ENCODE data around the gene TSC22D1.
"Not testable (repeated sequence)": the region's sequence is repeated elsewhere in the genome, so short reads cannot be mapped to it uniquely, and the experiment has no call there.

TSC22D1 gene

GRCh38 chr13:44509853-44510252 is 66.3 kb downstream of the TSC22D1 start:
- H3K9ac ChIP-seq (ENCODE audit: low read length); H3K79me1 ChIP-seq (ENCODE audit: low read length); H2BK12ac ChIP-seq (ENCODE audit: low read length); H3K27ac ChIP-seq (ENCODE audit: low read depth, low read length); H2AFZ ChIP-seq (ENCODE audit: insufficient read depth, low read length, poor library complexity); H3K36me3 ChIP-seq (ENCODE audit: control insufficient read depth in 1 of 2, insufficient read depth in 2 of 2, low read length in 2 of 2); H3K9me3 ChIP-seq (ENCODE audit: insufficient read depth, low read depth, low read length); H2BK120ac ChIP-seq (ENCODE audit: insufficient read depth, low read length, poor library complexity); H3K4me3 ChIP-seq (ENCODE audit: low read depth, low read length); H3K23ac ChIP-seq (ENCODE audit: low read length); H3K14ac ChIP-seq (ENCODE audit: low read length); H2BK5ac ChIP-seq (ENCODE audit: low read depth, low read length, poor library complexity); DNase-seq; H2AK5ac ChIP-seq (ENCODE audit: low read length); H3K27me3 ChIP-seq (ENCODE audit: insufficient read depth, low read length); H4K12ac ChIP-seq (ENCODE audit: low read depth, low read length); H4K8ac ChIP-seq (ENCODE audit: low read depth, low read length); H3K4me1 ChIP-seq (ENCODE audit: control insufficient read depth in 1 of 2, insufficient read depth in 2 of 2, low read length in 2 of 2); H3K18ac ChIP-seq (ENCODE audit: low read length); H3K4ac ChIP-seq (ENCODE audit: low read depth, low read length); H4K91ac ChIP-seq (ENCODE audit: low read depth, low read length); H3K79me2 ChIP-seq (ENCODE audit: control insufficient read depth, insufficient read depth, low read length, poor library complexity); H3K4me2 ChIP-seq (ENCODE audit: low read length): not testable (repeated sequence)
- WGBS (ENCODE audit: extremely low coverage, insufficient coverage, insufficient read length): no CpG with 5 or more reads among the region's 6 CpGs

- H3K79me2 ChIP-seq (ENCODE audit: control insufficient read depth, insufficient read depth, low read length, poor library complexity): no peaks in the 10 kb centered on the region
These were observed 67.5 kb downstream of the TSC22D1 start for GRCh38 chr13:44508562-44509077.

GRCh38 chr13:44507639-44508038 is 68.5 kb downstream of the TSC22D1 start:
- Histone ChIP-seq H3K4me1 (ENCODE audit: control insufficient read depth in 1 of 2, insufficient read depth in 2 of 2, low read length in 2 of 2) (peaks cover 2 to 3% of the 10 kb centered on the region in 2 experiments), H3K9me3 (ENCODE audit: insufficient read depth, low read depth, low read length) (no peaks in the 10 kb centered on the region), H3K27me3 (ENCODE audit: insufficient read depth, low read length) (no peaks in the 10 kb centered on the region), H2AK5ac (ENCODE audit: low read length) (no peak overlapping the region), H4K8ac (ENCODE audit: low read depth, low read length) (no peak overlapping the region), H3K4me2 (ENCODE audit: low read length) (no peak overlapping the region), H3K9ac (ENCODE audit: low read length) (no peak overlapping the region), H3K14ac (ENCODE audit: low read length) (no peak overlapping the region), H4K91ac (ENCODE audit: low read depth, low read length) (no peak overlapping the region), H2AFZ (ENCODE audit: insufficient read depth, low read length, poor library complexity) (no peak overlapping the region), H2BK12ac (ENCODE audit: low read length) (no peak overlapping the region), H2BK120ac (ENCODE audit: insufficient read depth, low read length, poor library complexity) (no peak overlapping the region), H3K23ac (ENCODE audit: low read length) (no peak overlapping the region), H3K18ac (ENCODE audit: low read length) (no peak overlapping the region), H3K79me2 (ENCODE audit: control insufficient read depth, insufficient read depth, low read length, poor library complexity) (no peaks in the 10 kb centered on the region), H3K36me3 (ENCODE audit: control insufficient read depth in 1 of 2, insufficient read depth in 2 of 2, low read length in 2 of 2) (peaks cover 1 to 6% of the 10 kb centered on the region in 2 experiments), H3K79me1 (ENCODE audit: low read length) (no peaks in the 10 kb centered on the region), H3K4me3 (ENCODE audit: low read depth, low read length) (no peak overlapping the region), H3K27ac (ENCODE audit: low read depth, low read length) (no peak overlapping the region), H4K12ac (ENCODE audit: low read depth, low read length) (no peak overlapping the region), H2BK5ac (ENCODE audit: low read depth, low read length, poor library complexity) (no peak overlapping the region), H3K4ac (ENCODE audit: low read depth, low read length) (no peak overlapping the region)
- no peak for DNase-seq
- WGBS (ENCODE audit: extremely low coverage, insufficient coverage, insufficient read length): no CpG with 5 or more reads among the region's 4 CpGs

More at GRCh38 chr13:44508562-44509077, 67.5 kb downstream of the TSC22D1 start:
- Histone ChIP-seq H3K27ac (ENCODE audit: low read depth, low read length) (no peak overlapping the region), H3K36me3 (ENCODE audit: control insufficient read depth in 1 of 2, insufficient read depth in 2 of 2, low read length in 2 of 2) (peaks cover 1 to 6% of the 10 kb centered on the region in 2 experiments), H3K4me3 (ENCODE audit: low read depth, low read length) (no peak overlapping the region), H2BK120ac (ENCODE audit: insufficient read depth, low read length, poor library complexity) (no peak overlapping the region), H2AK5ac (ENCODE audit: low read length) (no peak overlapping the region), H3K14ac (ENCODE audit: low read length) (peak overlapping the region; percentile 48), H2BK5ac (ENCODE audit: low read depth, low read length, poor library complexity) (no peak overlapping the region), H3K27me3 (ENCODE audit: insufficient read depth, low read length) (no peaks in the 10 kb centered on the region), H2AFZ (ENCODE audit: insufficient read depth, low read length, poor library complexity) (no peak overlapping the region), H4K12ac (ENCODE audit: low read depth, low read length) (no peak overlapping the region), H4K8ac (ENCODE audit: low read depth, low read length) (no peak overlapping the region), H4K91ac (ENCODE audit: low read depth, low read length) (no peak overlapping the region), H3K79me1 (ENCODE audit: low read length) (no peaks in the 10 kb centered on the region), H3K9me3 (ENCODE audit: insufficient read depth, low read depth, low read length) (no peaks in the 10 kb centered on the region), H3K4ac (ENCODE audit: low read depth, low read length) (no peak overlapping the region), H3K18ac (ENCODE audit: low read length) (peak overlapping the region; percentile 51), H2BK12ac (ENCODE audit: low read length) (no peak overlapping the region), H3K4me2 (ENCODE audit: low read length) (no peak overlapping the region), H3K23ac (ENCODE audit: low read length) (no peak overlapping the region), H3K4me1 (ENCODE audit: control insufficient read depth in 1 of 2, insufficient read depth in 2 of 2, low read length in 2 of 2) (peaks cover 2 to 3% of the 10 kb centered on the region in 2 experiments), H3K9ac (ENCODE audit: low read length) (no peak overlapping the region)
- no CpG with 5 or more reads among the region's 3 CpGs for WGBS (ENCODE audit: extremely low coverage, insufficient coverage, insufficient read length)
- no peak for DNase-seq

GRCh38 chr13:44506719-44507118 is 69.4 kb downstream of the TSC22D1 start:
- Histone ChIP-seq H2BK12ac (ENCODE audit: low read length) (no peak overlapping the region), H3K9ac (ENCODE audit: low read length) (no peak overlapping the region), H2BK5ac (ENCODE audit: low read depth, low read length, poor library complexity) (no peak overlapping the region), H3K27ac (ENCODE audit: low read depth, low read length) (no peak overlapping the region), H2AK5ac (ENCODE audit: low read length) (no peak overlapping the region), H3K4me2 (ENCODE audit: low read length) (no peak overlapping the region), H3K14ac (ENCODE audit: low read length) (no peak overlapping the region), H3K18ac (ENCODE audit: low read length) (no peak overlapping the region), H4K12ac (ENCODE audit: low read depth, low read length) (no peak overlapping the region), H2AFZ (ENCODE audit: insufficient read depth, low read length, poor library complexity) (no peak overlapping the region), H4K8ac (ENCODE audit: low read depth, low read length) (no peak overlapping the region), H3K9me3 (ENCODE audit: insufficient read depth, low read depth, low read length) (no peaks in the 10 kb centered on the region), H3K79me1 (ENCODE audit: low read length) (no peaks in the 10 kb centered on the region), H3K4me3 (ENCODE audit: low read depth, low read length) (no peak overlapping the region), H3K79me2 (ENCODE audit: control insufficient read depth, insufficient read depth, low read length, poor library complexity) (no peaks in the 10 kb centered on the region), H3K4me1 (ENCODE audit: control insufficient read depth in 1 of 2, insufficient read depth in 2 of 2, low read length in 2 of 2) (peaks cover 2 to 3% of the 10 kb centered on the region in 2 experiments), H3K4ac (ENCODE audit: low read depth, low read length) (no peak overlapping the region), H3K36me3 (ENCODE audit: control insufficient read depth in 1 of 2, insufficient read depth in 2 of 2, low read length in 2 of 2) (peaks cover 1 to 6% of the 10 kb centered on the region in 2 experiments), H4K91ac (ENCODE audit: low read depth, low read length) (no peak overlapping the region), H2BK120ac (ENCODE audit: insufficient read depth, low read length, poor library complexity) (no peak overlapping the region), H3K27me3 (ENCODE audit: insufficient read depth, low read length) (no peaks in the 10 kb centered on the region), H3K23ac (ENCODE audit: low read length) (no peak overlapping the region)
- no CpG with 5 or more reads among the region's 1 CpG for WGBS (ENCODE audit: extremely low coverage, insufficient coverage, insufficient read length)
- peak in 1 of 2 donors; percentile 22 for DNase-seq

All from trophoblast cell (in vitro differentiated cells and primary cell).